Progenitor cell of endocrine pancreas (in vitro differentiated cells): ENCODE measurements around the gene SYS1. TPM values are rescaled to one million over a fixed set of nuclear protein-coding genes. Genes with fewer than 3 reads are reported as not detected.

ENCODE experiments used
- DNase-seq: peaks from one replicate; pipeline ENCODE4 v3.0.0; 2021; ENCODE audit warnings: low spot score; ENCODE audit not compliant: unreplicated experiment
- H3K27ac Mint-ChIP-seq: 2 replicates; pipeline ENCODE4 v1.8.0; 2021; ENCODE audit warnings: mild to moderate bottlenecking, moderate library complexity, mixed read lengths
- H3K27me3 Mint-ChIP-seq: 2 replicates; pipeline ENCODE4 v1.8.0; 2021; ENCODE audit warnings: mixed read lengths
- H3K36me3 Mint-ChIP-seq: 2 replicates; pipeline ENCODE4 v1.8.0; 2022; ENCODE audit warnings: mixed read lengths; ENCODE audit not compliant: insufficient read depth
- H3K4me1 Mint-ChIP-seq: 2 replicates; pipeline ENCODE4 v1.8.0; 2021; ENCODE audit warnings: low read depth, mixed read lengths
- H3K4me3 Mint-ChIP-seq: 2 replicates; pipeline ENCODE4 v1.8.0; 2021; ENCODE audit warnings: low read depth, mild to moderate bottlenecking, moderate library complexity, mixed read lengths
- H3K9me3 Mint-ChIP-seq: 2 replicates; pipeline ENCODE4 v1.8.0; 2021; ENCODE audit warnings: low read depth, mixed read lengths
- long read RNA-seq: library from polyadenylated mRNA; unstranded; transcript quantifications from one replicate; pipeline ENCODE4 v2.0.0, GENCODE V29; 2020
- total RNA-seq: library from RNA; stranded (reverse); gene quantifications from 2 replicates; pipeline ENCODE4 v1.2.1, GENCODE V29; 2021
- TF ChIP-seq, protein P1 (sequence below): fragments of 200-600 bp; sonication (generic); IDR thresholded peaks from one replicate; pipeline ENCODE4 v1.5.0; 2021; ENCODE audit warnings: antibody characterized with exemption, mild to moderate bottlenecking; ENCODE audit not compliant: unreplicated experiment

Gene SYS1
- 31.1 and 31.9 TPM in 2 replicates for total RNA-seq
- long read RNA-seq, transcript SYS1-205 (3 exons, 433 nt): minor isoform, 44 of 200 reads
- long read RNA-seq, transcript SYS1-201 (4 exons, 2,862 nt): major isoform, 145 of 200 reads
- long read RNA-seq, partial matches to known transcripts: 2 of 200 reads
- long read RNA-seq, other reads (novel, unspliced or antisense): 5 of 200 reads

DNA sequence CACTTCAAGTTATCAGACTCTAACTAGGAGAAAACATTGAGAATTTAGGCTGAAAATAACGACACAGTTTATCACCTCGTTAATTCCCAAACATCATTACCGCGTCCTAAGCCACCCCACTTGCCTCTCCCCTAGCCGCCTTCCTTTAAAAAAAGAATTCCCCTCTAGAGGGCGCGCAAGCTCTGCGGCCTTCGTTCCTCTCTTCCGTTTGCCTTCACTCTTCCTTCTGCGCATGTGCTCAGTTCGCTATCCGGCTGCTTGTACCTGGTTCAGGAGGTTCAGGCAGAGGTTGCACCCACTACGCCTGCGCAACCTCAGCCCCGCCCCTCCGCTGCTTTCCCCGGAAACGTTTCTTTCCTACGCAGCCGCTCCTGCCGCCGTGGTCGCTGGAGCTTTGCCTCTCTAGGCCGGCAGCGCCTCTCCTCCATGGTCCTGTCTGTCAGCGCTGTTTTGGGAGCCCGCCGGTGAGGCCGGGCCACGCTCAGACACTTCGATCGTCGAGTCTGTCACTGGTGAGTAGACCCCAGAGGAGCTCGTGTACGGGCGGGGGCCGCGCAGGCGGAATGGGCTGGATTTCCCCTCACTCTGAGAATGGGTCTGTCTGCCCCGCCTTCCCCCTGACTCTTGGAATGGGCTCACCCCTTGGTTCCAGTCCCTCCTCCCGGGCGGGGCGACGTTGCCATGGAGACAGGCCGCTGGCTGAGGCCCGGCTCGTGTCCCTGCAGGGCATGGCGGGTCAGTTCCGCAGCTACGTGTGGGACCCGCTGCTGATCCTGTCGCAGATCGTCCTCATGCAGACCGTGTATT is at the start of gene SYS1:
Gene SYS1, plus strand, starts transcription at position 353 of the 807 bp plus-strand sequence. Its CDS starts 376 bp downstream, at position 729.
- DNase-seq: peak; percentile 97
- H3K4me3 Mint-ChIP-seq: peak within 1 kb of the TSS; percentile 98
- peak within 1 kb of the TSS; percentile 99 for H3K27ac Mint-ChIP-seq
- TF ChIP-seq, protein P1, sequence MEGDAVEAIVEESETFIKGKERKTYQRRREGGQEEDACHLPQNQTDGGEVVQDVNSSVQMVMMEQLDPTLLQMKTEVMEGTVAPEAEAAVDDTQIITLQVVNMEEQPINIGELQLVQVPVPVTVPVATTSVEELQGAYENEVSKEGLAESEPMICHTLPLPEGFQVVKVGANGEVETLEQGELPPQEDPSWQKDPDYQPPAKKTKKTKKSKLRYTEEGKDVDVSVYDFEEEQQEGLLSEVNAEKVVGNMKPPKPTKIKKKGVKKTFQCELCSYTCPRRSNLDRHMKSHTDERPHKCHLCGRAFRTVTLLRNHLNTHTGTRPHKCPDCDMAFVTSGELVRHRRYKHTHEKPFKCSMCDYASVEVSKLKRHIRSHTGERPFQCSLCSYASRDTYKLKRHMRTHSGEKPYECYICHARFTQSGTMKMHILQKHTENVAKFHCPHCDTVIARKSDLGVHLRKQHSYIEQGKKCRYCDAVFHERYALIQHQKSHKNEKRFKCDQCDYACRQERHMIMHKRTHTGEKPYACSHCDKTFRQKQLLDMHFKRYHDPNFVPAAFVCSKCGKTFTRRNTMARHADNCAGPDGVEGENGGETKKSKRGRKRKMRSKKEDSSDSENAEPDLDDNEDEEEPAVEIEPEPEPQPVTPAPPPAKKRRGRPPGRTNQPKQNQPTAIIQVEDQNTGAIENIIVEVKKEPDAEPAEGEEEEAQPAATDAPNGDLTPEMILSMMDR: peak; percentile 82
- peaks cover 4% of the 10 kb centered on the region for H3K36me3 Mint-ChIP-seq
- H3K27me3 Mint-ChIP-seq: peaks cover 14% of the 10 kb centered on the region
- peaks cover 39% of the 10 kb centered on the region for H3K4me1 Mint-ChIP-seq
- no peaks in the 10 kb centered on the region for H3K9me3 Mint-ChIP-seq

DNA sequence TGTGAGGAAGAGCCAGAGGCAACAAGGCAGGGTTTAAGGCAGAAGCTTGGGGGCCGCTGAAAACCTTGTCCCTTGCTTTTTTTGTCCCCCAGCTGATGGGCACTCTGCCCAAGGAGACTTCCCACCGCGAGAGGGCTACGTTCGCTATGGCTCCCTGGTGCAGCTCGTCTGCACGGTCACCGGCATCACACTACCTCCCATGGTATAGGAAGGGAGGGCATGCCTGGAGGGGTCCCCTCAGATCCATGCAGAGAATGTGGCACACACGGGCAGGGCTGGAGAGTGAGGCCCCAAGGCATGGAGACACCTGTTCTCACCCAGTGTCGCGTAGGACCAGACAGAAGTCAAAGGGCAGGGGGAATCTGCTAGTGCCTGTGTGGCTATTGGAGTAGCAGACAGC is 49.0 kb upstream of the SYS1 start:
- no peak overlapping the region for H3K27ac Mint-ChIP-seq
- no peak for DNase-seq
- no peaks in the 10 kb centered on the region for H3K4me1 Mint-ChIP-seq
- no peak overlapping the region for H3K4me3 Mint-ChIP-seq
- TF ChIP-seq, protein P1: no peak
- H3K36me3 Mint-ChIP-seq: no peaks in the 10 kb centered on the region
- peaks cover 50% of the 10 kb centered on the region for H3K27me3 Mint-ChIP-seq
- H3K9me3 Mint-ChIP-seq: no peaks in the 10 kb centered on the region

DNA sequence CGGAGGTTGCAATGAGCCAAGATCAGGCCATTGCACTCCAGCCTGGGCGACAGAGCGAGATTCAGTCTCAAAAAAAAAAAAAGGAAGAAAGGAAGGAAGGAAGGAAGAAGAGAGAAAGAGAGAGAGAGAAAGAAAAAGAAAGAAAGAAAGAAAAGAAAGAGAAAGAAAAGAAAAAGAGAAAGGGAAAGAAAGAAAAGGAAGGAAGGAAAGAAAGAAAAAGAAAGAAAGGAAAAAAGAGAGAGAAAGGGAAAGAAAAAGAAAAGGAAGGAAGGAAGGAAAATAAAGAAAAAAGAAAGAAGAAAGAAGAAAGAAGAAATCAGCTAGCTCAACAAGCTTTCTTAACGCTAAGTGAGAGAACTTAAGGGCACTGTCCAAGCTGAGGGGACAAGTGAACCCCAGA is 47.3 kb upstream of the SYS1 start:
- Mint-ChIP-seq H3K4me1 (no peaks in the 10 kb centered on the region), H3K27ac (no peak overlapping the region), H3K27me3 (peaks cover 38% of the 10 kb centered on the region), H3K9me3 (no peaks in the 10 kb centered on the region), H3K4me3 (no peak overlapping the region), H3K36me3 (no peaks in the 10 kb centered on the region)
- no peak for DNase-seq
- TF ChIP-seq, protein P1: no peak

DNA sequence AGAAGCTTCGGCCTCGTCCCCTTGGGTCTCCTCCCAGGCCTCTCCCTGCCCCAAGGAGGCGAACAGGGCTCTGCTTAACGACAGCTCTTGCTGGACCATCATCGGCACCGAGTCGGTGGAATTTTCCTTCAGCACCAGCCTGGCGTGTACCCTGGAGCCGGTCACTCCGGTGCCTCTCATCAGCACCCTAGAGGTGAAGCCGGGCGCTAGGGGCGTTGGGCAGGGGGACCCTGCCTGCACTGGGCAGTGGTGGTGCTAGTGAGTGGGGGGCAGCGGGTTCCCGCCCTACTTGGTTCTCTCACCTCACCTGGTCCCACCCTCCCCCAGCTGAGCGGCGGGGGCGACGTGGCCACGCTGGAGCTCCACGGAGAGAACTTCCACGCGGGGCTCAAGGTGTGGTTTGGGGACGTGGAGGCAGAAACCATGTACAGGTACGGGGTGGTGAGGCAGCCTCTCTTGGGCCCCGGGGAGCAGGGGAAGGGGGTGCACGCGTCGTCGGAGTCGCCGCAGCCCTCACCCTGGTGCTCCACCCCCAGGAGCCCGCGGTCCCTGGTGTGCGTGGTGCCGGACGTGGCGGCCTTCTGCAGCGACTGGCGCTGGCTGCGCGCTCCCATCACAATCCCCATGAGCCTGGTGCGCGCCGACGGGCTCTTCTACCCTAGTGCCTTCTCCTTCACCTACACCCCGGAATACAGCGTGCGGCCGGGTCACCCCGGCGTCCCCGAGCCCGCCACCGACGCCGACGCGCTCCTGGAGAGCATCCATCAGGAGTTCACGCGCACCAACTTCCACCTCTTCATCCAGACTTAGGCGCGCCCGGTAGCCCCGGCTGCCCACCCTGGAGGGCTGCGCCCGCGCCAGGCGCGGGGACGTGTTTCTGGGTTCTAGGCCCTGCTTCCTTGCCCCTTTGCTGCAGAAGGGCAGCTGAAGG is 46.5 kb upstream of the SYS1 start:
- DNase-seq: no peak
- no peak overlapping the region for H3K27ac Mint-ChIP-seq
- TF ChIP-seq, protein P1: no peak
- H3K4me3 Mint-ChIP-seq: no peak overlapping the region
- no peaks in the 10 kb centered on the region for H3K9me3 Mint-ChIP-seq
- peaks cover 30% of the 10 kb centered on the region for H3K27me3 Mint-ChIP-seq
- H3K36me3 Mint-ChIP-seq: no peaks in the 10 kb centered on the region
- no peaks in the 10 kb centered on the region for H3K4me1 Mint-ChIP-seq

DNA sequence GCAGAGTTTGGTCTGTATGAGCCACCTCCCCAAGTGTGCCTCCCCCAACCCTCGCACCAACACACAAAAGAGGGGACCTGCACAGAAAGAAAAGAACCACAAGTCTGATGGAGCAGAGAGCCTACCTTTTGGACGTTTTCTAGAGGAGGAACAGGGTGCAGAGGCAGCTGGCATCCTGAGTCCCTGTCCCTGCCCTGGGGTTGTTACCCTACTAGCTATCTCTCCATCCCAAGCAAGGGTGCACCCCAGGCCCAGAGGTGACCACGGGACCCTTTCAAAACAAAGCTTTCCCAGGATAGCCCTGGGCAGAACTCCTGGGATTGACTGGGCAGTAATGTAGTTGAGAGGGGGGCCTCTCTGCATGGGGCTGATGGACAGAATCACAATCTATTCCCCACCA is 45.1 kb upstream of the SYS1 start:
- TF ChIP-seq, protein P1: no peak
- H3K4me3 Mint-ChIP-seq: no peak overlapping the region
- H3K9me3 Mint-ChIP-seq: no peaks in the 10 kb centered on the region
- DNase-seq: no peak
- no peak overlapping the region for H3K27ac Mint-ChIP-seq
- H3K27me3 Mint-ChIP-seq: peaks cover 24% of the 10 kb centered on the region
- H3K4me1 Mint-ChIP-seq: no peaks in the 10 kb centered on the region
- H3K36me3 Mint-ChIP-seq: no peaks in the 10 kb centered on the region
